Measurements from ENCODE around the gene CACNA2D3.

CACNA2D3 gene

GRCh38 chr3:54120657-54121413 is 1.5 kb upstream of the CACNA2D3 start:
- H3K4me3 ChIP-seq (ENCODE audit: control insufficient read depth, low read depth, low read length): no peak overlapping the region; the same call in 1 of the 2 replicates
- TF ChIP-seq CTCF (IDR thresholded peaks at IDR 0.05; ENCODE audit: control insufficient read depth, insufficient read depth, low read depth, low read length, missing control alignments): no peak
- no peak for DNase-seq (ENCODE audit: low read depth)

- TF ChIP-seq CTCF (IDR thresholded peaks at IDR 0.05; ENCODE audit: control insufficient read depth, insufficient read depth, low read depth, low read length, missing control alignments): no peak
- peak overlapping the region; percentile 16 for H3K4me3 ChIP-seq (ENCODE audit: control insufficient read depth, low read depth, low read length)
- DNase-seq (ENCODE audit: low read depth): no peak
These were observed 683 bp upstream of the CACNA2D3 start for GRCh38 chr3:54121414-54122323.

- no peak overlapping the region for H3K4me3 ChIP-seq (ENCODE audit: control insufficient read depth, low read depth, low read length)
- no peak for DNase-seq (ENCODE audit: low read depth)
- TF ChIP-seq CTCF (IDR thresholded peaks at IDR 0.05; ENCODE audit: control insufficient read depth, insufficient read depth, low read depth, low read length, missing control alignments): no peak
These were observed 837 bp downstream of the CACNA2D3 start for GRCh38 chr3:54123003-54123775.

- no peak for DNase-seq (ENCODE audit: low read depth)
- TF ChIP-seq CTCF (IDR thresholded peaks at IDR 0.05; ENCODE audit: control insufficient read depth, insufficient read depth, low read depth, low read length, missing control alignments): no peak
- H3K4me3 ChIP-seq (ENCODE audit: control insufficient read depth, low read depth, low read length): no peak overlapping the region
These were observed 1.4 kb downstream of the CACNA2D3 start for GRCh38 chr3:54123776-54124196.

GRCh38 chr3:54125300-54125699 is 2.9 kb downstream of the CACNA2D3 start:
- H3K4me3 ChIP-seq (ENCODE audit: control insufficient read depth, low read depth, low read length): no peak overlapping the region
- no peak for DNase-seq (ENCODE audit: low read depth)
- TF ChIP-seq CTCF (IDR thresholded peaks at IDR 0.05; ENCODE audit: control insufficient read depth, insufficient read depth, low read depth, low read length, missing control alignments): no peak

GRCh38 chr3:54126551-54126950 is 4.2 kb downstream of the CACNA2D3 start:
- DNase-seq (ENCODE audit: low read depth): no peak
- no peak for TF ChIP-seq CTCF (IDR thresholded peaks at IDR 0.05; ENCODE audit: control insufficient read depth, insufficient read depth, low read depth, low read length, missing control alignments)
- H3K4me3 ChIP-seq (ENCODE audit: control insufficient read depth, low read depth, low read length): no peak overlapping the region

All from AG09309 (cell line).